HepG2 (cell line): ENCODE results near the gene ZCCHC10. TPM values are rescaled to one million over a fixed set of nuclear protein-coding genes. Genes with fewer than 3 reads are reported as not detected.

Experiments
- DMAP1 ChIP-seq: IDR thresholded peaks from 2 replicates; pipeline ENCODE4 v1.6.1; 2016
- GABPB1 ChIP-seq: IDR thresholded peaks from 2 replicates; pipeline ENCODE4 v1.6.1; 2016; ENCODE audit warnings: mild to moderate bottlenecking, missing genetic modification reagents, moderate library complexity, missing compliant biosample characterization
- REXO4 ChIP-seq: sonication (generic); formaldehyde crosslinking; IDR thresholded peaks from 2 replicates; pipeline ENCODE4 v1.8.0; 2022; ENCODE audit warnings: missing genetic modification reagents, mild to moderate bottlenecking, borderline replicate concordance
- SRF ChIP-seq: IDR thresholded peaks from 2 replicates; pipeline ENCODE4 v1.6.1; 2011; ENCODE audit warnings: mild to moderate bottlenecking, low read depth, low read length, moderate library complexity
- ZNF350 ChIP-seq: sonication (generic); formaldehyde crosslinking; IDR thresholded peaks from 2 replicates; pipeline ENCODE4 v1.4.0; 2020; ENCODE audit warnings: mild to moderate bottlenecking, low read depth, missing genetic modification reagents, borderline replicate concordance
- ZNF605 ChIP-seq: sonication (generic); formaldehyde crosslinking; IDR thresholded peaks from 2 replicates; pipeline ENCODE4 v1.8.0; 2022; ENCODE audit warnings: mild to moderate bottlenecking, missing genetic modification reagents
- ZNF607 ChIP-seq: sonication (generic); formaldehyde crosslinking; IDR thresholded peaks from 2 replicates; pipeline ENCODE4 v1.5.1; 2020; ENCODE audit warnings: missing genetic modification reagents, mild to moderate bottlenecking, borderline replicate concordance
- polyA plus RNA-seq, 8 experiments: library from polyadenylated mRNA; depleted of rRNA in 3 of 8; stranded (reverse) in 7 of 8; unstranded in 1 of 8; fragments of >200 nt; fragmentation: Illumina TruSeq in 4 of 8; extraction: Trizol in 4 of 8; gene quantifications; 2 replicates each; pipeline versions ENCODE4 v1.2.1 to v1.2.3, GENCODE V29; 2011 to 2016; ENCODE audit warnings: low read depth in 4 of 8, missing spikeins in 1 of 8, mixed read lengths in 1 of 8; ENCODE audit not compliant: insufficient read depth in 1 of 8
- total RNA-seq, 5 experiments: library from RNA; depleted of rRNA; stranded (reverse); fragments of >200 nt; fragmentation: Illumina TruSeq; extraction: Trizol; gene quantifications; 2 replicates each; pipeline ENCODE4 v1.2.3, GENCODE V29; 2016; ENCODE audit warnings: low read depth in 1 of 5
- TF ChIP-seq, protein P1 (sequence below): sonication (generic); formaldehyde crosslinking; conservative IDR thresholded peaks from 2 replicates; pipeline ENCODE4 v1.8.0; 2022; ENCODE audit warnings: mild to moderate bottlenecking, moderate library complexity, missing genetic modification reagents

ZCCHC10 gene
- total and polyA plus RNA-seq, 2 of the 13 experiments (the other 11 are each of a cell fraction or from before 2014, with no cell fraction given), result 40.7 to 48.2 TPM

GRCh38 chr5:133025804-133026663, at the start of gene ZCCHC10 (continued):
- TF ChIP-seq GABPB1 (CRISPR knock-in tag), result peak; percentile 67
- TF ChIP-seq ZNF605 (CRISPR knock-in tag), result peak; percentile 76
- TF ChIP-seq DMAP1 (CRISPR knock-in tag), result peak; percentile 47; the same call in 1 of the 2 replicates
- 0 out of 2 replicates have a peak, but pooled peaks have one; percentile 57 for TF ChIP-seq REXO4 (CRISPR knock-in tag)
- TF ChIP-seq ZNF350, result peak; percentile 78; the same call in 1 of the 2 replicates
- TF ChIP-seq, protein P1, sequence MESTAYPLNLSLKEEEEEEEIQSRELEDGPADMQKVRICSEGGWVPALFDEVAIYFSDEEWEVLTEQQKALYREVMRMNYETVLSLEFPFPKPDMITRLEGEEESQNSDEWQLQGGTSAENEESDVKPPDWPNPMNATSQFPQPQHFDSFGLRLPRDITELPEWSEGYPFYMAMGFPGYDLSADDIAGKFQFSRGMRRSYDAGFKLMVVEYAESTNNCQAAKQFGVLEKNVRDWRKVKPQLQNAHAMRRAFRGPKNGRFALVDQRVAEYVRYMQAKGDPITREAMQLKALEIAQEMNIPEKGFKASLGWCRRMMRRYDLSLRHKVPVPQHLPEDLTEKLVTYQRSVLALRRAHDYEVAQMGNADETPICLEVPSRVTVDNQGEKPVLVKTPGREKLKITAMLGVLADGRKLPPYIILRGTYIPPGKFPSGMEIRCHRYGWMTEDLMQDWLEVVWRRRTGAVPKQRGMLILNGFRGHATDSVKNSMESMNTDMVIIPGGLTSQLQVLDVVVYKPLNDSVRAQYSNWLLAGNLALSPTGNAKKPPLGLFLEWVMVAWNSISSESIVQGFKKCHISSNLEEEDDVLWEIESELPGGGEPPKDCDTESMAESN, result peak; percentile 39; the same call in 1 of the 2 replicates
- no peak for TF ChIP-seq SRF
- TF ChIP-seq ZNF607, result peak; percentile 33; the same call in 1 of the 2 replicates
